ENCODE results near the gene ARHGEF37. TPM values are rescaled to one million over a fixed set of nuclear protein-coding genes. Genes with fewer than 3 reads are reported as not detected.

The ARHGEF37 gene
- total and polyA plus RNA-seq, 9 of the 15 experiments (the other 6 are each of a cell fraction or from before 2014, with no cell fraction given) = 0.01 to 0.27 (median 0.05) TPM

- TF ChIP-seq ZBTB40 (IDR thresholded peaks at IDR 0.05) (no peak), ZBTB40 (CRISPR knock-in tag; IDR thresholded peaks at IDR 0.05) (no peak), BMI1 (IDR thresholded peaks at IDR 0.05; ENCODE audit: low read length) (no peak), EGR1 (conservative IDR thresholded peaks at IDR 0.05) (no peak), ZHX1 (conservative IDR thresholded peaks at IDR 0.05; ENCODE audit: low read length) (no peak), ZNF766 (CRISPR knock-in tag; conservative IDR thresholded peaks at IDR 0.05) (no peak), CGGBP1 (CRISPR knock-in tag; IDR thresholded peaks at IDR 0.05) (no peak), CREB5 (CRISPR knock-in tag; IDR thresholded peaks at IDR 0.05) (no peak), PRMT5 (CRISPR knock-in tag; IDR thresholded peaks at IDR 0.05) (no peak), CBX5 (IDR thresholded peaks at IDR 0.05; ENCODE audit: borderline replicate concordance, low read depth) (no peak)
Measured at GRCh38 chr5:149563466-149563865, 17.8 kb upstream of the ARHGEF37 start (continued).

Data from K562 (cell line).